ENCODE data around the gene NCOA1.
"Not testable (repeated sequence)": the region's sequence is repeated elsewhere in the genome, so short reads cannot be mapped to it uniquely, and the experiment has no call there.

NCOA1 gene

DNA sequence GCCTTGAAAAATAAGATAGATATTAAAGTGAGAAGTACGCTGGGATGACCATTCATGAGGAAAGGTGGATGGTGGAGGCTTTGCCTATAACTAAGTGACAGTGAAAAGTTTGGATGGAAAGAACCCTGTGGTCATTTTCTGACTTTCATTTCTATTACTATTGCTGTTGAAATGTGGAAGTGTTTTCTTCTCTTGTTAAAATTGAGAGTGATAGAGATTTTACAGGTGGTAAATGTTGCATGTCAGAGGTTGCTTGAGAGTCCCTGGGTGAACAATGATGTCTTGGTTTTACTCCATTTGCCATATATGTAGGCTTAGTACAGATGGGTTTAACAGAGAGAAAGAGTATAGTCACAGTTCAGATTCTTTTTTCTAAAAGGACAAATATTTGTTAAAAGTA lies 18.4 kb downstream of the NCOA1 start:
- no peak for DNase-seq

GRCh38 chr2:24509840-24510239 lies 18.8 kb downstream of the NCOA1 start:
- no peak for DNase-seq

DNA sequence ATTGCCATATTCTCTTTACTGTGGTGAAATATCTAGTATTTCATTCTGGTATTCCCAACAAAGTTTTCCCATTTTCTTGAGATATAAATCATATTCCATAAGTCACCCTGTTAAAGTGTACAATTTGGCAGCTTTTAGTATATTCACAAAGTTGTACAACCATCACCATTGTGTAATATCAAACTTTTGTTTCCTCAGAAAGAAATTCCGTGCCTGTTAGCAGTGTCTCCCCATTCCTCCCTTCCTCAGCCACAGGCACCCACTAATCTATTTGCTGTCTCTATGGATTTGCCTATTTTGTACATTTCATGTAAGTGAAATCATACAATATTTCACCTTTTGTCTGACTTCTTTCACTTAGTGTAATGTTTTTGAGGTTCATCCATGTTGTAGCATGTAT lies 19.7 kb downstream of the NCOA1 start:
- DNase-seq: no peak

DNA sequence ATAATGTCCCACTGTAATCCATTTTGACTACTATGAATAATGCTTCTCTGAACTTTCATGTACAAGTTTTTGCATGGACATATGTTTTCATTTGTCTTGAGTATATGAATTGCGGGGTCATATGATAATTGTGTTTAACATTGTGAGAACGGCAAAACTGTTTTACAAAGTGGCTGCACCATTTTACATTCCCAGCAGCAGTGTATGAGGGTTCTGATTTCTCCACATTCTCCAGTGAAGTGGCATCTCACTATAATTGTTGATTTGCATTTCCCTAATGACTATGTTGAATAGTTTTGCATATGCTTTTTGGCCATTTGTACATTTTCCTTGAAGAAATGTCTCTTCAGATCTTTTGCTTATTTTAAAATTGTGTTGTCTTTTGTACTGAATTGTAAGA lies 20.1 kb downstream of the NCOA1 start:
- no peak for DNase-seq

DNA sequence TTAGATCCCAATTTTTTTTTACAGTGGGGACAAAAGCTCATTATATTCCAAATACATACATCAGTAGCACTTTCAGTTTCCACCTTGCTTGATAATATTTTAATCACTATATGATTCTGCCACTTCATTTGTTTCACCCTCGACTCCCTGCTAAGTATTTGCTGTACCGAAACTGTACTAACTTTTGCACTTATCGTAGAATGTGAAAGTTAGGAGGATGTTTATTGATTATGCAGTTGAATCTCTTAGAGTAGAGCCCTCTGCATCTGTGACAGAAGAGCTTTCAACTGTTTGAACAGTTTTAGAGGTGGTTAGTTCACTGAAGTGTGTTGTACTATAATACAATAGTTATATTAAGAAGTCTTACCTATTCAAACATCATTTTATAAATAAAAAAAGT lies 20.8 kb downstream of the NCOA1 start:
- no peak for DNase-seq

DNA sequence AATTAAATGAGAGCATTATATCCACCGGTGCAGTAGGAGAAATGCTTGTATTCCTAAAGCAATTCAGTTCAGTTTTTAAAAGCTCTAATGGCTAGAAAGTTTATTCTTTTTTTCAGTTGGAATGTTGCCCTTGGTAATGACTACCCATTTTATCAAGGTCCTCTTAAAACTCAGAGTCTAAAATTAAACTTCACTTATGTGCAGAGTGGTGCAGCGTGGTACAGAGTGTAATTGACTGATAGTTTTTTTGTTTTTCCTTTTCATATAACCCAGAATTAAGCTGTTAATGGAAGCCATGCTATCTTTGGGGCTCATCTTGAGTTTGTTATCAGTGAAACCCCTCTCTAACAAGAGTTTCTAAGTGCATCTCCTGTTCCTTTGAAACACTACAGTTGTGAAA lies 21.4 kb downstream of the NCOA1 start:
- no peak for DNase-seq

- no peak for DNase-seq
Observed at GRCh38 chr2:24512831-24513230, 21.8 kb downstream of the NCOA1 start.

DNA sequence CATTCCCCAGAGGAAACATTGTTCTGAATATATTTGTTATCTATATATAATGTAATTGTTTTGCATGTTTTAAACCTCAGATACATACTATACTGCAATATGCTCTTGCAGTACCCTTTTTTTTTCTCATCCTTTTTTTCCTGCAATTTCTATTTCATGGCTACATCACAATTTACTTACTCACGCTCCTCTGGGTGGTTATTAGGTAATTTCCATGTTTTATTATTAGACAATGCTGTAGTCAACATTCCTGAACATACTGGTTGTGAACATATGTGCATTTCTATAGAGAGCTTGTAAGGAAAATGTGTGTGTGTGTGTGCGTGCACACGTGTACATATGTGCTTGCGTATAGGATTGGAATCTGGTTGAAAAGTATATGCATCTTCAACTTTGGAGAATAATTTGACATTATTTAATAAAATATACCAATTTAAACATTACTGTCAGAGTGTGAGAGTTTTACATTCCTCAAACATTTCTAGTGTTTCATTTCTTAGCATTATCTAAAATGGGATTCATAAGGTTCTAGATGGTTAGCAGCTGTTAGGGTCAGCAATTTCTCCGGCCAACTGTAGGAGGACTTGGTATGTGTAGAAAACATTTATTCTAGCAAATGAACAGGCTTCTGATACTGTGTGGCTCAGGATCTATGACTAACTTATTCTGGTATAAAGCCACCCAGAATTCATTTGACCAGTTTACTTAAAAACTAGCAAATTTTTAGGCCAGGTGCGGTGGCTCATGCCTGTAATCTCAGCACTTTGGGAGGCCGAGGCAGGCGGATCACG lies 22.4 kb downstream of the NCOA1 start:
- no peak for DNase-seq

DNA sequence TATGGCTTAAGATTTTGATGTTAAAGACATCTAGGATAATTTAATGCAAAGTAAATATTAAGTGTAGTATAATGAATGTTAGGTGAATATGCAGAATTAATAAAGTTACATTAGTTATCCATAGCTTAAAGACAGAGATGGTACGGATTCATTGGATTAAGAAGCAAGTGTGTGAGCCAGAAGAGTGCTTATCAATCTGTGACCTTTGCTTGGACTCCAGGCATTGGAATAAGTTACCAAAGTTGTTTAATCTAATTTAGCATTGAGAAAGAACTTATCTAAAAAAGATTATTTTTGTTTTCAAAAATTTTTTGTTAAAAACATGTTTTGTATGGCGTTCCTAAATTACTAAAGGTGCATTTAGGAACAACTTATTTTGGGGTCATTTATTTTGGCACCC lies 23.8 kb downstream of the NCOA1 start:
- no peak for DNase-seq

DNA sequence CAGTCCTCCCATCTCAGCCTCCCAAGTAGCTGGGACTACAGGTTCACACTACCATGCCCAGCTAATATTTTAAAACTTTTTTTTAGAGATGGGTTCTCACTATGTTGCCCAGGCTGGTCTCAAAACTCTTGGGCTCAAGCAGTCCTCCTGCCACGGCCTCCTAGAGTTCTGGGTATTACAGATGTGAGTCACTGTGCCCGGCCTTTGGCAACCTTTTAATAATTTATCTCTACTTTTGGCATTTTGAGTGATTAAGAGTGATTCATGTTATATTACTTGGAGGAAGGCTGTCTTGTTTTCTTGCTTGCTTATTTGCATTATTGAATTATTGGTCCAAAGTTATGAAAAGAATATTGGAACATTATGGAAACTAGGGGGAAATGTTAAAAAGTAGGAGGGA lies 24.3 kb downstream of the NCOA1 start:
- no peak for DNase-seq

GRCh38 chr2:24515831-24516230 lies 24.8 kb downstream of the NCOA1 start:
- no peak for DNase-seq

DNA sequence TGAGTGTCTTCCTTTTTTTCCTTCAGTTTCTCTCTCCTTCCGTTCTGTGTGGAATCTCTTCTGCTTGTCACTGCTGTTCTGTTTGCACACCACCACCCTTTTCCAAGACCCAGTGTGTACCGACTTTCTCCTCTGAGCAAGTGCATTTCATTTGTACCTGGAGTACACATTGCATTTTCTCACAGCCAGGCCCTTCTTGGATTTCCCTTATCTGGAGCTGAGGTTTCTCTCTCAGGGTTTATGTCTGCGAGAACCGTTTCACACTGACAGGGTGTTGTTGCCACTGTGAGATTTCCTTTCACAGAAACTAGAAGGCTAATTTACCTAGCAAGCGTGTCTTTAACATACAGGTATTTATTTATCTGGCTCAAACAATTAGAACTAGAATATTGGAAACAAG lies 26.2 kb downstream of the NCOA1 start:
- no peak for DNase-seq

DNA sequence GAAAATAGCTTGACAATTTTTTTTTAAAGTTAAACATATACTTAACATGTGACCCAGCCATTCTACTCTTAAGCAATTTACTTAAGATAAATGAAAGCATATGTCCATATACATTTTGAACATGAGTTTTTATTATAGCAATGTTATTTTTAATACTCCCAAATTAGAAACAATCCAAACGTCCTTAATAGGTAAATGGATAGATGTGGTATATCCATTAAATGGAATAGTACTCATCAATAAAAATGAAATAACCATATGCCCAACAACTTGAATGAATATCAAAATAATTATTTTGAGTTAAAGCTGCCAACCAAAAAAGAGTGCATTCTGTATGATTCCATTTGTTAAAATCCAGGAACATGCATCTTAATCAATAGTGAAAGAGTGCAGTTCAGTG lies 29.1 kb downstream of the NCOA1 start:
- DNase-seq: no peak

DNA sequence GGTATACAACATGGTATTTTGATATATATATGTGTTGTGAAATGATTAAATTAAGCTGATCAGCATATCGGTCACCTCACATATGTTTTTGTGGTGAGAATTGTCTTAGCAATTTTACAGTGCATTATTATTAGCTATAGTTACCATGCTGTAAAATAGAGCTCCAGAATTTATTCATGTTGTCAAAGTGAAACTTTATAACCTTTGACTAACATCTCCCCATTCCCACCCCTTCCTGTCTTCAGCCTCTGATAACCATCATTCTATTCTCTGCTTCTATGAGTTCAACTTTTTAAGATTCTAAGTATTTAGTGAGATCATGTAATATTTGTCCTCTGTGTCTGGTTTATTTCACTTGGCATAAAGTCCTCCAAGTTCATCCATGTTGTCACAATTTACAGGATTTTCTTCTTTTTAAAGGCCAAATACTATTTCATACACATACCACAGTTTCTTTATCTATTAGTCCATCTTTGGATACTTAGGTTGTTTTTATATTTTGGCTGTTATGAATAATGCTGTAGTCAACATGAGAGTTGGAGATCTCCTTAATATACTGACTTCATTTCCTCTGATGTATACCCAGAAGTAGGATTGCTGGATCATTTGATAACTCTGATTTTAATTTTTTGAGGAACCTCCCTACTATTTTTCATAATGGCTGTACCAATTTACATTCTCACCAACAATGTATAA lies 30.3 kb downstream of the NCOA1 start:
- no peak for DNase-seq

DNA sequence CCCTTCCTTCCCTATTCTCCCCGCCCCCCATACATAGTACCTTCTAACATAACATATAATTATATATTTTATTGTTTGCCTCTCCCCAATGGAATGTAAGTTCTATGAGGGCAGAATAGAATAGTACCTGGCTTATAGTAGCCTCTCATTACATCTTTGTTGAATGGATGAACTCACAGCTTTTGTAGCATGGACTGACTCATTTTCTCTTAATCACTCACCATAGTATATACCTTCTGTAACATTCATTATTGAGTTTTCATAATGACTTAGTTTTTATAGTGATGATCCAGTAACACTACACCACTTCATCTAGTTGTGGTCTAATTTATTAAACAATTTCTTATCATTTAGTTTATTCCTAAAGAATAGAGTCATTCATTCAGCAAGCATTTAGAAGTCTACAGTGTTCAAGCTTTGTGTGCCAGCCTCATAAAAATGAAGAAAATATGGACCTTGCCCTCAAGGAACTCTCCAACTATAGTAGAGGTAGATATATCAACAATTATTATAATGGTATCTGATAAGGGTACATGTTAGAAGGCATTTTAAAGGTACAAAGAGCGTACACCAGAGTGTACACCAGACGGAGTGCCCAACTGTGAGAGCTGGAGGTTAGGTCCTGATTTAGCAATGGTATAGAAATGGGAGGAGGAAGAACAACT lies 31.1 kb downstream of the NCOA1 start:
- DNase-seq: no peak

GRCh38 chr2:24527536-24527935 lies 36.5 kb downstream of the NCOA1 start:
- no peak for DNase-seq

DNA sequence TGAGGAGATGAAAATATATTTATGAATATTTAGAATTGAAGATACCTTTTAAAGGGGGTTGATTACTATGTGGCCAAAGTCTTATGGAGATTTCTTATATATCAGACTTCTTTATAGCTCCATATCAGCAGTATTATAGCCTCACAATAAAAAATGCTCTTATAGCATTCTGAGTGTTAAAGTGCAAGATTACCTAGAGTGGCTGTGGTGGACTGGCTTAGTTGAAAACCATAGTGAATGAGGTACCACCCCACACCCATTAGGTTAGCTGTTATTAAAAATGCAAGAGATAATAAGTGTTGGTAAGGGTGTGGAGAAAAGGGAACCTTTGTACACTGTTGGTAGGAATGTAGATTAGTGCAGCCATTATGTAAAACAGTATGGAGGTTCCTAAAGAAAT lies 39.7 kb downstream of the NCOA1 start:
- no peak for DNase-seq

GRCh38 chr2:24531610-24532009 lies 40.6 kb downstream of the NCOA1 start:
- DNase-seq: not testable (repeated sequence)

DNA sequence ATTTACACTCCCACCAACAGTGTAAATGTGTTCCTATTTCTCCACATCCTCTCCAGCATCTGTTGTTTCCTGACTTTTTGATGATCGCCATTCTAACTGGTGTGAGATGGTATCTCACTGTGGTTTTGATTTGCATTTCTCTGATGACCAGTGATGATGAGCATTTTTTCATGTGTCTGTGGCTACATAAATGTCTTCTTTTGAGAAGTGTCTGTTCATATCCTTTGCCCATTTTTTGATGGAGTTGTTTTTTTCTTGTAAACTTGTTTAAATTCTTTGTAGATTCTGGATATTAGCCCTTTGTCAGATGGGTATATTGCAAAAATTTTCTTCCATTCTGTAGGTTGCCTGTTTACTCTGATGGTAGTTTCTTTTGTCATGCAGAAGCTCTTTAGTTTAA lies 41.0 kb downstream of the NCOA1 start:
- not testable (repeated sequence) for DNase-seq

- not testable (repeated sequence) for DNase-seq
Observed at GRCh38 chr2:24533574-24533973, 42.5 kb downstream of the NCOA1 start.

- no peak for DNase-seq
Observed at GRCh38 chr2:24538720-24539119, 47.7 kb downstream of the NCOA1 start.

DNA sequence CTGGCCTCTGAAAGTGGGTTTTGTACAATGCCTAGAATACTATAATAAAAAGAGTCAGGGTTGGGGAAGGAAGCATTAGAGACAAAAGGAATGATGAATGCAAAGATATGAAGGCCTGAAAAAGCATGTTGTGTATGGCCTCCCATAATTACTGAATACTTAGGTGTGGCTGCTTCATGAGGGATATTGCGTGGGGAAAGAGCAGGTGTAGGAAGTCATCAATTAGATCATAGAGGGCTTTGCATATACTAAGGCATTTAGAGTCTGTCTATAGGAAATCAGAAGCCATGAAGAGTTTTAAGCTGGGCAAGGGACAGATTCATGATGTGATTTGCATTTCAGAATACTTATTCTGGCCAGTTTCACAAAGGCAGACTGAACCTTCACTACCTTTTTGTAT lies 48.2 kb downstream of the NCOA1 start:
- DNase-seq: no peak

GRCh38 chr2:24540011-24540477 lies 49.0 kb downstream of the NCOA1 start:
- no peak for DNase-seq

DNA sequence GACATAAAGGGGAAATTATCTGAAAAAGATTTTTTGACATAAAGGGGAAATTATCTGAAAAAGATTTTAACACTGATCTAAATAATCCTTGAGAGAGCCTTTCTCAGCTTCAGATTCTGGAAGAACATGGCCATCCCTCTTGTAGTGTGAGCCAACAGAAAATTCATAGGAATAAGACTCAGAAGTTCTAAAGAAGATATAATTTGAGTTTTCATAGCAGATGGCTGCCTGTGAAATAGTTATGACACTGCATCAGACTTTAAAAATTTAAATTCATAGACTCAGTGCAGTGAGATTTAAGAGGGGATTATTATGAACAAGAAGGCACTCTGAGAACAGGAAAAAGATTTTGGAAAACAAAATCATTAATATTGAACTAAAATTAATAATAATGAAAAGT lies 50.6 kb downstream of the NCOA1 start:
- DNase-seq: no peak

Data from NCI-H510A treated with DMSO at 0.1 percent for 48 hours (cell line).